DOHH2 (cell line): ENCODE measurements around the gene PAQR4.

Source experiments
- H3F3A ChIP-seq: fragments of 200-600 bp; sonication (generic), shearing (Covaris generic); 2 replicates; pipeline ENCODE4 v1.6.0; 2016; ENCODE audit warnings: antibody characterized with exemption, mild to moderate bottlenecking; ENCODE audit not compliant: control insufficient read depth, insufficient read depth
- H3K27ac ChIP-seq: fragments of 200-600 bp; sonication (generic); 2 replicates; pipeline ENCODE4 v1.5.1; 2014; ENCODE audit warnings: low read depth, mild to moderate bottlenecking, low read length, moderate library complexity
- H3K27me3 ChIP-seq: fragments of 200-600 bp; sonication (generic); 2 replicates; pipeline ENCODE4 v1.6.1; 2014; ENCODE audit warnings: mild to moderate bottlenecking, low read length, mixed read lengths; ENCODE audit not compliant: control insufficient read depth
- H3K36me3 ChIP-seq: fragments of 200-600 bp; sonication (generic); 2 replicates; pipeline ENCODE4 v1.6.1; 2014; ENCODE audit warnings: mild to moderate bottlenecking, low read length, moderate library complexity, mixed read lengths; ENCODE audit not compliant: control insufficient read depth
- H3K4me1 ChIP-seq: fragments of 200-600 bp; sonication (generic); 2 replicates; pipeline ENCODE4 v1.6.1; 2014; ENCODE audit warnings: mild to moderate bottlenecking, low read length, mixed read lengths; ENCODE audit not compliant: control insufficient read depth
- H3K4me2 ChIP-seq: fragments of 200-600 bp; sonication (generic); 2 replicates; pipeline ENCODE4 v1.6.0; 2014; ENCODE audit warnings: mild to moderate bottlenecking, low read length, moderate library complexity
- H3K4me3 ChIP-seq: fragments of 200-600 bp; sonication (generic); 2 replicates; pipeline ENCODE4 v1.5.1; 2014; ENCODE audit warnings: mild to moderate bottlenecking, low read length, mixed read lengths
- H3K79me2 ChIP-seq: fragments of 200-600 bp; sonication (generic); 2 replicates; pipeline ENCODE4 v1.6.1; 2014; ENCODE audit warnings: mild to moderate bottlenecking, low read length, mixed read lengths; ENCODE audit not compliant: control insufficient read depth
- H3K9me2 ChIP-seq: fragments of 200-600 bp; sonication (generic); replicated peaks from 2 replicates; pipeline ENCODE4 v1.6.1; 2014; ENCODE audit warnings: mild to moderate bottlenecking, low read length, mixed read lengths; ENCODE audit not compliant: control insufficient read depth
- H3K9me3 ChIP-seq: fragments of 200-600 bp; sonication (generic); 2 replicates; pipeline ENCODE4 v1.6.1; 2014; ENCODE audit warnings: antibody characterized with exemption, low read length, mixed read lengths; ENCODE audit not compliant: control insufficient read depth, insufficient read depth
- H4K20me1 ChIP-seq: fragments of 200-600 bp; sonication (generic); 2 replicates; pipeline ENCODE4 v1.6.0; 2014; ENCODE audit warnings: low read depth, mild to moderate bottlenecking, antibody characterized with exemption, low read length, moderate library complexity; ENCODE audit not compliant: control insufficient read depth, insufficient read depth
- EZH2phosphoT487 ChIP-seq: fragments of 200-600 bp; sonication (generic); IDR thresholded peaks from 2 replicates; pipeline ENCODE4 v1.6.1; 2017; ENCODE audit warnings: borderline replicate concordance, mild to moderate bottlenecking, antibody characterized with exemption, low read length, moderate library complexity, mixed read lengths
- TF ChIP-seq, protein P1 (sequence below): fragments of 200-600 bp; sonication (generic); IDR thresholded peaks from one replicate; pipeline ENCODE4 v1.5.1; 2014; ENCODE audit warnings: antibody characterized with exemption, mild to moderate bottlenecking, low read depth, low read length; ENCODE audit not compliant: poor library complexity, severe bottlenecking

The PAQR4 gene

DNA sequence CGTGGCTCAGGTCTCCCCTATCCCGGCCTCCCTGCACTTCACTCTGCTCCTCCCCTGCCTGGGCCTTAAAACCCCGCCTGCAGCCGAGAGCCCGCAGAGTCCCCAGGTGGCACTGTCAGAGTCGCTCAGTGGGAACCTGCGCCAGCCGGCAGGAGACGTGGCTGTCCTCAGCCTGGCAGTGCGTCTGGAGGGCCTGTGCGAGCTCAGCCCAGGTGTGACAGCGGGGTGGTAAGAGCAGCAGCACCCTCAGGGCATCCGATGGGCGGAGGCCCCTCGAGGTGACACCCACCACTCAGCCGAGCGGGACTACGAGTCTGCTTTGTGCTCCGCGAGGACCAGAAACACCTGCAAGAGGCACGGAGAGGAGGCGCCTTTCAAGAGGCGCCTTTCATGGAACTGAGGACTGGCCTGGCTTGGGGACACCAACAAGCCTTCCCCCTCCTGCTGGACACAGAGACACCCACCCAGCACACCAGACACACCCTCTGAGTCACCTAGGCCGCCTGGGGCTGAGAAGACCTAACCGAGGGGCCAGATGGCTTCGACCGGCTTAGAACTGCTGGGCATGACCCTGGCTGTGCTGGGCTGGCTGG, 43.8 kb downstream of the PAQR4 start, which contains the start of gene CLDN9:
Gene CLDN9, plus strand, starts transcription at position 96 of the 593 bp plus-strand sequence. Its CDS starts 440 bp downstream, at position 536.
- H3K4me1 ChIP-seq: peaks cover 7% of the 10 kb centered on the region
- no peak within 1 kb of the TSS for H3K4me3 ChIP-seq
- H3K9me2 ChIP-seq: no peaks in the 10 kb centered on the region
- H3K27me3 ChIP-seq: peaks cover 27% of the 10 kb centered on the region
- H4K20me1 ChIP-seq: no peaks in the 10 kb centered on the region
- TF ChIP-seq, protein P1, sequence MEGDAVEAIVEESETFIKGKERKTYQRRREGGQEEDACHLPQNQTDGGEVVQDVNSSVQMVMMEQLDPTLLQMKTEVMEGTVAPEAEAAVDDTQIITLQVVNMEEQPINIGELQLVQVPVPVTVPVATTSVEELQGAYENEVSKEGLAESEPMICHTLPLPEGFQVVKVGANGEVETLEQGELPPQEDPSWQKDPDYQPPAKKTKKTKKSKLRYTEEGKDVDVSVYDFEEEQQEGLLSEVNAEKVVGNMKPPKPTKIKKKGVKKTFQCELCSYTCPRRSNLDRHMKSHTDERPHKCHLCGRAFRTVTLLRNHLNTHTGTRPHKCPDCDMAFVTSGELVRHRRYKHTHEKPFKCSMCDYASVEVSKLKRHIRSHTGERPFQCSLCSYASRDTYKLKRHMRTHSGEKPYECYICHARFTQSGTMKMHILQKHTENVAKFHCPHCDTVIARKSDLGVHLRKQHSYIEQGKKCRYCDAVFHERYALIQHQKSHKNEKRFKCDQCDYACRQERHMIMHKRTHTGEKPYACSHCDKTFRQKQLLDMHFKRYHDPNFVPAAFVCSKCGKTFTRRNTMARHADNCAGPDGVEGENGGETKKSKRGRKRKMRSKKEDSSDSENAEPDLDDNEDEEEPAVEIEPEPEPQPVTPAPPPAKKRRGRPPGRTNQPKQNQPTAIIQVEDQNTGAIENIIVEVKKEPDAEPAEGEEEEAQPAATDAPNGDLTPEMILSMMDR: no peak
- no peak for TF ChIP-seq EZH2phosphoT487
- H3K4me2 ChIP-seq: no peak within 1 kb of the TSS
- H3K27ac ChIP-seq: no peak within 1 kb of the TSS
- no peaks in the 10 kb centered on the region for H3K36me3 ChIP-seq
- no peaks in the 10 kb centered on the region for H3K79me2 ChIP-seq
- H3K9me3 ChIP-seq: no peaks in the 10 kb centered on the region
- no peaks in the 10 kb centered on the region for H3F3A ChIP-seq

GRCh38 chr16:3013491-3013951, 44.4 kb downstream of the PAQR4 start:
- Histone ChIP-seq H3K79me2 (no peaks in the 10 kb centered on the region), H3K36me3 (no peaks in the 10 kb centered on the region), H3K27ac (no peak overlapping the region), H3K27me3 (peaks cover 21% of the 10 kb centered on the region), H3K4me3 (no peak overlapping the region), H3K9me2 (no peaks in the 10 kb centered on the region), H3F3A (no peaks in the 10 kb centered on the region), H4K20me1 (no peaks in the 10 kb centered on the region), H3K4me1 (peaks cover 1% of the 10 kb centered on the region), H3K4me2 (no peak overlapping the region), H3K9me3 (no peaks in the 10 kb centered on the region)
- TF ChIP-seq, protein P1: no peak
- no peak for TF ChIP-seq EZH2phosphoT487

DNA sequence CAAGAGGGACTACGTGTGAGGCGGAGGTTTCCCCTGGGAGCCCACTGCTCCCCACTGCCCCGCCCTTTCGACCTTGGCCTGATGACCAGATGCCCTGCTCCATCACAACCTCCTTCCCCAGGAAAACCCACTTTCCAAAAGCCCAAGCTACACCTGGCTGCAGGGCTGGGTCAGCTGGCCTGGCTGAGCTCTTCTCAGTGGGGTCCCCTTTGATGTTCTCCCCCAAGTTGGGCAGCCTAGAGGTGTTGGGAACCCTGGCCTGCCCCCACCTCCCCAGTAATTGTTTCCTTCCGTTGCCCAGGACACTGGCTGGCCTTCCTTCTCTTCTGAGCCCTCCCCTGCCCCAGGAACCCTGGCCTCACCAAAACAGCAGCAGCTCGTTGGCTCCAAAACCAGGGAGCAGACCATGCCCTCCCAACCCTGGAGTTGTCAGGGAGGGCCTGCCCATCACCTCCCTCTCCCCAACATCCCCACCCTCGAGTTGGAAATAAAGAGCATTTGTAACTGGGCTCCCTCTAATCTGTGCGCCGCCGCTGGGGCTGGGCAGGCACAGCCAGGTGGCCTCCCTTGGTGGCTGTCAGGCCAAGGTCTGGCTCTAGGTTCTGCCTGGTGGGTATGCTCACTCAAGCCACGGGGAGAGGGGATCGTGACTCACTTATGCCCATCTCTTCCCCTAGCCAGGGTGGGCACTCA, 45.0 kb downstream of the PAQR4 start:
- no peak overlapping the region for H3K27ac ChIP-seq
- H3K9me2 ChIP-seq: no peaks in the 10 kb centered on the region
- no peaks in the 10 kb centered on the region for H3K9me3 ChIP-seq
- H4K20me1 ChIP-seq: no peaks in the 10 kb centered on the region
- H3K4me3 ChIP-seq: no peak overlapping the region
- H3F3A ChIP-seq: no peaks in the 10 kb centered on the region
- H3K4me1 ChIP-seq: no peaks in the 10 kb centered on the region
- TF ChIP-seq EZH2phosphoT487: no peak
- TF ChIP-seq, protein P1: no peak
- no peak overlapping the region for H3K4me2 ChIP-seq
- no peaks in the 10 kb centered on the region for H3K79me2 ChIP-seq
- H3K36me3 ChIP-seq: no peaks in the 10 kb centered on the region
- H3K27me3 ChIP-seq: peaks cover 16% of the 10 kb centered on the region
